HG03571 (cell line): Measurements from ENCODE around the gene GRAP2.
A peak's percentile ranks its signal among the peaks of the same experiment; 100 is the strongest.
"Not testable (repeated sequence)": the region's sequence is repeated elsewhere in the genome, so short reads cannot be mapped to it uniquely, and the experiment has no call there.

ENCODE experiments used
- ATAC-seq: cut with Tn5 transposase; IDR thresholded peaks from one replicate; pipeline ENCODE4 v1.9.1; 2021; ENCODE audit not compliant: unreplicated experiment

GRAP2 gene

DNA sequence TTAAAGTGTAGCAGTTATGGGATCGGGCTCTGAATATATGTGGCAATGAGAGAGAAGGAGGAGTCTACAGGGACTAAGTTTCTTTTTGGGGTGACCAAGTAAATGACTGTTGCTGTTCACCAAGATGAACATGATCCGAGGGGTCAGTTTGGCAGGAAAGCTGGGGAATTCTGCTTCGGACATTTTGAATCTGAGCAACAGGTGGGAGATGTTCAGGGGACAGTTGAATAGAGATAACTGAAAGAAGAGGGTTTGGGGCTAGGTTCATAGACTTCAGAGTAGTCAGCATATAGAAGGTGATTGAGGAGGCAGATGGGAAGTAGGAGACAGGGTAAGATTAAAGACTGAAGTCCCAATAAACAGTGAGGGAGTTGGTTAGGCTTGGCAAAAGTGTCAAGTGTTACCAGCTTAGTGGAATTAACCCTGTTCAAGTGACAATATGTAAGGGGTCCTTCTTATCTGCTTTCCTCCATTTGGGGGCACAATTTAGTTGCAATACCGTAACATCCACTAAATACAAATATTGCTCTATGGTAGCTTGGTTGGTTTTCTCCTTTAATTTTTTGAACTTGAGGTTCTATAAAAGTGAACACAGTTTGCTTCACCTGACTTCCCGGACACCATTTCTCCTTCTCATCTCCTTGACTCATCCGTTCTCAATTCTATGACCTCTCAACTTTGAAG is 4.4 kb upstream of the GRAP2 start:
- no peak for ATAC-seq

DNA sequence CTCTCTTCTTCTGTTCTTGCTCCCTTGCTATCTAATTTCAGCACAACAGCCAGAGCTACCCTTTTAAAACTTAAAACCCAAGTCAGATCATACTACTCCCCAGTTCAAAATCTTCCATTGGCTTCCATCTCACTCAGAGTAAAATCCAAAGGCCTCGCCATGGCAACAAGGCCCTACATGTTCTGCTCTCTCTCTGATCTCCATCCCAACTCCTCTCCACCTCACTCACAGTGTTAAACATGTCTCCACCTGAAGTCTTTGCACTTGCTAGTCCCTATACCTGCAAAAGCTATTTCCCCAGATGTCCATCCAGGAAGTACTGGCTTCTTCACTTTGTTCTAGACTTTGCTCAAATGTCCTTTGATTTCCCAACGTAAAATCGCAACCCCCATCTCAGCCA is 3.0 kb upstream of the GRAP2 start:
- ATAC-seq, result no peak

DNA sequence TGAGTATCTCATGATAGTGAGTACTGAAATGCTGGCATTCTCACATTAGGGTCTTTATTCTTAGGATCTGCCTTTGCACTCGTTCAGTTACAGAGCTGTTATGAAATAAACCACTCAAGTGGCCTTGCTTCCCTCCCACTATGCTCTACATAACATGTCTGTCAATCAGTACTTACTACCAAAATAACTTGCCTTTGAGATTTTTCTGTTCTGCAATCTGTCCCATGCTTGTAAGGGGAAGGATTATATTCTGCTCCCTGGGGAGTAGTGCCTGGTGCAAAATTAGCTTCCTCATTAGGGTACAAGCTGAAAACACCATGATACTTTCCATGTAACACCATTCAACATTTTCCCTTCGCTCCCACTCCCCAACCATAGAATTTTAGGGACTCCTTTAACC is 1.9 kb upstream of the GRAP2 start:
- ATAC-seq, result peak; percentile 52

DNA sequence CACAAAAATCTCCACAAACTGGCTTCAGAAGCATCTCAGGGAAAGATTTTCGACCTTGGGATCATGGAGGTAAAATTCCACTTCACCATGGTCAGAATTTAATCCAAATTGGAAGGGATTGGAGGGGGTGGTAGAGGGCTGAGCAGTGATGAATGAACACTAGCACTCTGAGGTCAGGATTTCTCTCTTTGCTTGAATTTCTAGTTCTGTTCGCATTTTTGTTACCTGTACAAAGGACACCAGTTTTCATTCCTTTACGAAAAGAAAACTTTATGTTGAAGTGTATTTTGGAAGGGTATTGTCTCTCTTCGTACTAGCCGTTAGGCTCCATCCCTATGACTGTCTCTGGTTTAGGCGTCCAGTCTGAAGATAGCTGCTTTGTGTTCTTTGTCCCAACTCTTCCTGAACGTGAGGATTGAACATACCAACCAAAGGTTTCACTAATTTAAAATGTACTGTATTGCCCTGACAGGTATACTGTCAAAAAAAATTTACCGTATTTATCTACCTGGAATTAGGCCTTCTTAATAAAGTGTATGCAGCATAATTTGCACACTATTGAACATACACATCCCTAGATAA is 772 bp downstream of the GRAP2 start:
- no peak for ATAC-seq

DNA sequence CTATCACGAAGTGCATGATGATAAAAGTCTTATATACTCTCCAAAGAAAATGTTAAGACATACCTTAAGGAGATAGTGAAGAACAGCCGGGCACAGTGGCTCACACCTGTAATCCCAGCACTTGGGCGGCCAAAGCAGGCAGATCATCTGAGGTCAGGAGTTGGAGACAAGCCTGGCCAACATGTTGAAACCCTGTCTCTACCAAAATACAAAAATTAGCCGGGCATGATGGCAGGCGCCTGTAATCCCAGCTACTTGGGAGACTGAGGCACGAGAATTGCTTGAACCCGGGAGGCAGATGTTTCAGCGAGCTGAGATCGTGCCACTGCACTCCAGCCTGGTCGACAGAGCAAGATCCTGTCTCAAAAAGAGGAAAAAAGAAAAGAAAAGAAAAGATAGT is 3.1 kb downstream of the GRAP2 start:
- not testable (repeated sequence) for ATAC-seq

DNA sequence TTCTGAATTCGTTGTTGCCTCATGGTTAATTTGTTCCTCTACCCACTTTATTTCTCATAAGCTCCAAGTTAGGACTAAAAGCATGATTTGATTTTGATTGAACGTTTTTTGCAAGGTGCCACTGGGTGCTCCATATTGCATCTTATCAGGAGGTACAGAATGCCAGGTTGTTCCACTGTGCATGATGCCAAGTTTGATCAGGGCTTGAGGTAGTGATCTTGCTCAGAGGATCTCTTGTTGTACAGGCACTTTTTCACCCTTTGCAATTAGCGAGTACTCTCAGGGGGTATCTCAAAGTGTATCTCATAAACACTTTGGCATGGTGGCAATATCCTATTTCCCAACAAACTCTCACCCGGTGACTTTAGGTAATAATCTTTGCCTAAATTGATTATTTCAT is 4.0 kb downstream of the GRAP2 start:
- ATAC-seq, result no peak

DNA sequence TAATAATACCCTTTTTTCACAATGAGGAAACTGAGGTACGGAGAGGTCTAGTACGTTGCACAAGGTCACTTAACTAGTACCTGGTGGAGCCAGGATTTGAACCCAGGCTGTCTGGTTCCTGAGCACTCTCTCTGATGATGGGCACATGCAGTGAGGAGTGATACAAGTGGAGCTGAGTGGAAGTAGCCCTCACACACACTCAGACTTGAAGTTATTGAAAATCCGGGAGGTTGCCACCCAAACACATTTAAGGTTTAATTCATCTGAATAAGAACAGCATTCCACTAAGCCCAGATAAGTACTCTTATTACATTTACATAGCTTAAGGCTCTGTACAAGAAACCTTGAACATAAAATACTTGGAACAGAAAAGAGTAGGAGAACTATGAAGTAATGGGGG is 4.8 kb downstream of the GRAP2 start:
- no peak for ATAC-seq

DNA sequence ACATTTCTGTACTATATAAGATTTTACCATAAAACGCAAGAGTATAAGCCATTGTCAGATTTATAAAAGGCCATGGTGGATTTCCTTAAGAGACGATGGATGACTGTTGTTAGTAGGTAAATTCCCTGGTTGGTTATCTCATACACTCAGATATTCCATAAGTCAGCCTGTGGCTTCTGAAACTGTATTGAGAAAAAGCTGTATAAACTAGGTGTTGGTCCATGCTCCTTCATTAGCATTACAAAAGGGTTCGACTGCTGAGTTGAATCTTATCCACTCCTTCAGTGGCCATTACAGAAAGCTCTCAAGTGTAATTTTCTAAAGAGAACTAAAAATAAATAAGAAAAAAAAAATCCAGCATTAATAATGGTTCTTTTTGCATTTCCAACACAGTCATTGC is 5.3 kb downstream of the GRAP2 start:
- no peak for ATAC-seq

DNA sequence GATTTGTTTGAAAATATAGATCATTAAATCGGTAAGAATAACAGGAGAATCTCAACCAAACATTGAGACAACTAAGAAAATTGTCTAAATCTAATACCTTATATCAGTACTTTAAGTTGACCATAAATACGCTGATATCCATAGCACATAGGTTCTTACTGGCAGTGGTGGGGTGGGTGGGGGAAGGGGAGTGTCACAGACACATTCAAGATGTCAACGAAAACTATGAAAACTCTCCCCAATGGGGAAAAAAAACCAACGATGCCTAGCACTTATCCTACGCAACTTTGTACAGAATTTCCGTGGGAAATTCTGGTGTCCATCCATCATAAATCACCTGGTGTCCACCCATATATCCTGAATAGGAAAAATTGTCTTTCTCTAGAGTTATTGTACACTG is 6.2 kb downstream of the GRAP2 start:
- no peak for ATAC-seq

DNA sequence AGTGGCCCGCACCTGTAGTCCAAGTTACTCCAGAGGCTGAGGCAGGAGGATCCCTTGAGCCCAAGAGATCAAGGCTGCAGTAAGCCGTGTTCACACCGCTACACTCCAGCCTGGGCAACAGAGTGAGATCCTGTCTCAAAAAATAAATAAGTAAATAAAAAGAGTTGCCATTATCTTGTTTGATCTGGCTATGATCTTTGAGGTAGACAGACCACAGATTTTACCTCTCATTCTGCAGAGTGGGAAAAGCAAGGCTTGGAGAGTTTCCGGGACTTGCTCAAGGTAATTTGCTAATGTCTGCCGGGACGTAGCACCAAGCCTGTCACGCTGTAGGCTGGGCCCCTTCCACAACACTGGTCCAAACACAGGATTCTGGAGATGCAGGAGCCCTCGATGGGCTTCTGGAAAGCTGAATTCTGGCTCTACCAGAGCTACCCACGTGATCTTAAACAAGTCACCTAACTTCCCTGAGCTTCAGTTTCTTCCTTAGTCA is 6.8 kb downstream of the GRAP2 start:
- no peak for ATAC-seq

DNA sequence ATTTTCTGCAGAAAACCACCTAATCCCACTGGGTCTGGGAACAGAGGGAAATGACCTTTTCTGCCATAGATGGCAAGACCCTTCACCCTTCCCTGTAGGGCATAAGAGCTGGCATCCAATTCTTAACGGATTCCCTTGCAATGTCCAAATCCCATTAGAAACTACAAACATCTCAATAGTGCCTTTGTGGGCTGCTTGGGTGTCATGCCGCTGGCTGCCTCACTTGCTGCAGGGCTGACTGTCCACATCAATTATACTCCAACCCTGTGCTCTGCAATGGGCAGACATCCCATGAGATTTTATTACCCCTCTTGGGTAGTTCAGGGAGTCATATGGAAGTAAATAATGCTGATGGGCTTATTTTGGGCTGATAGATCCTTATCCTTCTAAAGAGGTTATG is 7.3 kb downstream of the GRAP2 start:
- ATAC-seq, result no peak

DNA sequence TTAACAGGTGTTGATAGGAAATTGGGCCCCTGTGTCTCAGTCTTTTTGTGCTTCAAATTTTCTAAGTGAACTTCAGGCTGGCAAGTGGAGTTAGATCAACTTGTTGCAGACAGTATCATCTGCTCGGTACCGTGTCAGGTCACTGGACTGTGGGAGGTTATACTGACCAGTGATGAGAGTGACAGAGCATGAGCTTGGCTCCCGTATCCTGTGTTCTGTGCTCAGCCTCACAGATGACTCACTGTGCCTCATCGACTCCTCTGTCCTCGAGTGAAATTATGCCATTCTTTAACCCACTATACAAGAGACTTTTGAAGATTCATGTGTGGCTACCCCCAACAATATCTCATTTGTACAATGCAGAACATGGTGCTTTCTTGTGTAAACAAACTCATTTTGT is 7.9 kb downstream of the GRAP2 start:
- ATAC-seq, result no peak

DNA sequence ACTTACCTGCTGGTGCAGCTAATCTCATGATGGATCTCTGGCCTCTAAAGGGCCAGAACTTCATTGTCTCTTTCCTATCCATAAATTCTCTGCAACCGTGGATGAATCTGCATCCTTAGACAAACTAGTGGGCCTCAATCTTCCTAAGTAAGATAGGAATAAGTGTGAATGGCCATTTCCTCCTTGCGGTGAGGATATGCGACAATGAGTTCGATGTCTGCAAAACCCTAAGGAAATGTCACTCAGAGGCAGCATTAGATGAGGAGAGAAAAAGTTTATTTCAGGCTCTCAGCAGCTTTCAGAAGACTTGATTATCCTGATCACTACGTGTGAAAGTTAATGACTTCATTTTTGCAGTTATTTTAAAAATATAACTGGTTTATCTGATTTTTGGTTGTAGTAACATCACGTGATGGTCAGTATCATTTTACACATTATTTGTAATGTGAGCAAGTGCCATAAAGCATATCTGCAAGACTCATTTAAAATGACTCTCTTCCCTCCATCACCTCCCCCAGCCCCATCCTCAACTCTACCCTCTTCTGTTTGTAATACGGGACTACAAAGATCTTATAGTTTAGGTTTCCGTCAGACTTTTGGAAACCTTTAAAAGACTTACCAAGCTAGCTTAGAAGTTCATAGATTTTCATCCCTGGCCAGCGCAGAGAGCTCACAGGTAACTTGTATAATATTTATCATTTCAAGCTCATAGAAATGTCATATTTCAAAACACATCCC is 10.2 kb downstream of the GRAP2 start:
- ATAC-seq, result no peak

DNA sequence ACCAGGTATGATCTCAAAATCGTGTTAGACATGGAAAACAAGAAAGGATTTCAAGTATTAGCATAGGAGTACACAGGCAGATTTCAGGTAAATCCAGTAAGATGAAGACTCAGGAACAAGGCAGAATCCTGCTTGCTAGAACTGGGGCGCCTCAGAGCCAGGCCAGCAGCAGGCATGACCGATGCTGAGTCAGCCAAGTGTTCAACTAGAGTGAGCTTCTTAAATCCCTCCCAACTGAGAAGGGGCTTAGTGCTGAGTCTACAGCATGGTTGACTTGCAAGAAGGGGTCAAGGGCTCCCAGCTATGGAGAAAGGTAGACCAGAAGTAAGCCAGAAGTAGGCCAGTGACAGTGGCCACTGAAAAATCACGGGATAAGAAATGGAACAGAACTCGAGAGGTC is 12.4 kb downstream of the GRAP2 start:
- no peak for ATAC-seq

DNA sequence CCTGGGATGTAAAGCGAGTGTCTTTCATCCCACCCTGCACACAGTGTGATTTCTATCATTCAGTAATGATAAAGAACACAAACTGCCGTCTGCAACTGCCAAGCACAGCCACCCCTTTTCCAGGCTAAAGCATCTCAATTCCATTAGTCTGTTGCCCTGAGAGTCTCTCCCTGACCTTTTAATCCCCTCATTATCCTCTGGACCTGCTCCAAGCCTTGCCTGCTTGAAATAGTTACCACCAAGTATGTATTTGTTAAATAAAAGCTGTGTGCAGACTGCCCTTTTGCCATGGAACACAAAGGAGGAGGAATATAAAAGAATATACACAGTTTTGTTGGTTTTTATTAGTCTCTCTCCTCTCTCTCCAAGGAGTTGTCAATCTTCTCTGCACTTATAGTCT is 13.0 kb downstream of the GRAP2 start:
- no peak for ATAC-seq

DNA sequence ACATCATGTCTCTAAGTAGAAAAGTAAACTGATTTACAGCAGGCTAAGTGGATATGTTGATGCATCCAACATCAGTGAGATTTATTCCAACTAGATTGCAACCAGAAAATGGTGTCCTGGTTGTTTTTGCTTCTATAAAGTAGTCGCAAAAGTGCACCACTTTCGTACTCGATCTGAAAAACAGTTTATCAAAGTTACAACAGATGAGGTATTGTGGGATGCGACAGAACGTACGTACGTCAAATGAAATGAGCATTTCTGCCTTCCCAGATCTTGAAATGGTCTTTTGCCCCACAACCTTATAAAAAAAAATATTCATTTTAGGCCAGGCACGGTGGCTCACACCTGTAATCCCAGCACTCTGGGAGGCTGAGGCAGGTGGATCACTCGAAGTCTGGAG is 13.7 kb downstream of the GRAP2 start:
- ATAC-seq, result no peak

DNA sequence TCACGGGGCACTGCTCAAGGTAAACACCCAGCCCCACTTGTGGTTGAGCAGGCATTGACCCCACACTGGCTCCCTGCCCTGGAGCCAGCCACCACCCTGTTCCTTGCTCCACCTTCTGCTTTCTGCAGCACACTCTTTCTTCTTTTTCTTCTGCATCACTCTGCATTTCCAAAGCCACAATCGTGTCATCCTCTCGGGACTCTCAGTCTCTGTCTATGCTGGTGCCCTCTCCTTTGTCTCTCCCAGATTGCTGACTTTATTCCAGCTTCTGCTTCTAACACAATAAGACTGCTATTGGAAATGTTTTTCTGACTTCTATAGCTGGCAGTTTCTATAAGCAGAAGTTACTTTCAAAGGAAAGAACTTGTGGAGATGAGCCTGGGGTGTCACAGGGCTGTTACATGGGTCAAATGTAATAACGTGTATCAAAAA is 14.4 kb downstream of the GRAP2 start:
- ATAC-seq, result no peak

DNA sequence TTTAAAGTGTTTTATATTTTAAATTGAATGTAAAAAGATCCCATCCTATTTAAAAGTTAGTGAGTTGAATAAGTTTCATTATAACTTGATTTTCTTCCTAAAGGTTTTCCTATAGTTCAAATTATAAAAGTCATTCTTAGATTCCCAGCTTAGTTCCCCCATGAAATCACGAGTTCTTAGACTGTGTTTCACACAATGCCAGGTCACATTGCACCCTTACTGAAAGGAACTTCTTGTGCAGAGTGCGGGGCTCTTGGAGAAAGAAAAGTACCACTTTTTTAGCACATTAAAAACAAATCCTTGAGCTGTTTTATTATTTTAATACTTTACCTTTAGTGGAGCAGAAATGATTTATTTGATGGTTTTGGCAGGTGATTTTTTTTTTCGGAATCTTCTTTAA is 15.6 kb downstream of the GRAP2 start:
- no peak for ATAC-seq

DNA sequence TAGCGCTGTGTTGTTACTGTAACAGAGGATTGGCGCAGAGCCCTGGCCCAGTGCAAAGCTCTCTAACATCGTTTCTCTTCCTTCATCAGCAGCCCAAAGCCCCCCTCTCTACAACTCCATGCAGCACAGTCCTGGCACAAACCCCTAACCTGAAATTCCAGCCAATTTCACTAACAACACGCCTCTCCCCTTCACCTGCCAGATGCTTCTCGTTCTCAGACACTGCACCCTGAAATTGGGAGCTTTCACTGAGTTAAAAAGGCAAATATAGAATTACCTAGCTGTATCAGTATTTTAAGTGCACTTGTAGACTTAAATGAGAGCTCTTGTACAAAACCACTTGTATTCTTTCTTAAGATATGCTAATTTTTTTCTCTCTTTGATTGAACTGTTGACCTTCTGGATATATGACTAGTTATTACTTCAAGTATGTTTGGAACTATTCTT is 16.3 kb downstream of the GRAP2 start:
- ATAC-seq, result no peak

DNA sequence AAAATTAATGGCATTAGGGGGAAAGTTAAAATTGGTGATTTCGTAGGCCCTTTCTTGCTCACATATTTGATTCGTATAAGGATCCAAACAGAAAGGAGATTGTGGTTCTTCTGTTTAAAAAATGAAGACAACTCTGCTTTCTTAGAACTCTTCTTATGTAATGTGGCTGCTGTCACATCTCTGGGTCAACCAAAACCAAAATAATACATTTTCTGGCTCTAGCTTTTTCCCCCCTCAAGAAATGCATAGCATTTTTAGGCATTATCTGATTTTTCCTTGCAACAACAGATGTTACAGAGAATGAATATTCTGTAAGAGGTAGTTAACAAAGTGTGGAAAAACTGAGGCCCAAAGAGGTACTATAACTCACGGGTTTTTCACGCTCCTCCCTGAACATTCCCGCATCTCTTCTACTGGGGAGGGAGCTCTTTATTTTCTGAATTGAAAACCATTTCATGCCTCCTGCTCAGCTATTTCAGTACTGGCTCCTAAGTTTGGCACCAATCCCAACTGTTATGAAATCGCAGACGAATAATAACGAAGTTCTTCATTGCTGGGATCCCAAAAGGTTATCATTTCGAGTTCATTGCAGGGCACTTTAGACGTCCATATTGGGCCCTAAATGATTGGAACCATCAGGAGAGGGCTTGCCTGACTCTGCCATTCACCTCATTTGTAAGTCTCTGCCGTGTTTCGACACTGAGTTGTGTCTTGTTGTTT is 17.1 kb downstream of the GRAP2 start:
- ATAC-seq, result no peak

DNA sequence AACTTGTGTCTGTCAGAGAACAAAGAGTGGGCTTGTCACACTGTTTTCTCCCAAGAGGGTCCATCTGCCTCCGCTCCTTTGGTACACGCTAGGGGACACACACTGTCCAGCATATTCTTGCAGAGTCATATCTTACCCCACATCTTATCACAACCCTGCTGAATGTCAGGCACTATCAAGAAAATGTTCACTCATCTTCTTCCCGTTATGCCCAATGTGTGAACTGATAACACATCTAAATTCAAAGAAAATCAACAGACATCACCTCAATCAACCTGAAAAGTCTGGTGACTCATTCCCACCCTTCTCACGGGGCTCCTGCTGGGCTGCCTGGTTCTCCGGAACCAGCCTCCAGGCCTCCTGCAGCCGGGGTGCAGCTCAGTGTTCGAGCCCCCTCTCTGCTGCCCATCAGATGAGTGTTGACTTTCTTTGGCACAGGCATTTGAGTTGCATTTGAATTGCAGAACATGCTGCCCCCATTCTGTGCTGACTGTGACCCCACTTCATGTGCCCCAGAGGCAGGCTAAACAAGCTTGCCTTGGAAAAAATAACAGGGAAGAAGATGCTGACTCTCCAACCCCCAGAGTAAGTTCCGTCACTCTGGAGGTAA is 19.4 kb downstream of the GRAP2 start:
- ATAC-seq, result no peak
